PC-3 (cell line): Measurements from ENCODE around the gene SNTG2.

ENCODE experiments used
- EZH2 ChIP-seq: fragments of 300-600 bp; sonication (generic); IDR thresholded peaks from one replicate; pipeline ENCODE4 v1.6.1; 2017; ENCODE audit warnings: antibody characterized with exemption, mild to moderate bottlenecking, low read length; ENCODE audit not compliant: unreplicated experiment
- TF ChIP-seq, protein P1 (sequence below): fragments of 300-600 bp; sonication (generic); conservative IDR thresholded peaks from 2 replicates; pipeline ENCODE4 v1.5.1; 2017; ENCODE audit warnings: antibody characterized with exemption, low read depth, mild to moderate bottlenecking, low read length

DNA sequence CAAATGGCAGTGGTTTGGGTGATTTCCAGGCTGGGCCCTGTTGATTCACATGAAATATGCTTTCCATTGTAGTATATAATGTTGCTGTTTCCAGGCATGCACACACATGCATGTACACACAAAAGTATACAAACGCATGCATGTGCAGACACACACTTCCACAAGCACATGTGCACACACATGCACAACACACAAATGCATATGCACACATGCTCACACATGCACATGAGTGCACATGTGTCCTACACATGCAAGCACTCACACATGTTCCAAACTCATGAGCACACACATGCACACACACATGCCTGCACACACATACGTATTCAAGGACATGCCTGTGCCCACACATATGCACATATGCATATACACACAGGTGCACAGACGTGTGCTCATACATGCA is 30.6 kb downstream of the SNTG2 start:
- no peak for TF ChIP-seq EZH2
- TF ChIP-seq, protein P1, sequence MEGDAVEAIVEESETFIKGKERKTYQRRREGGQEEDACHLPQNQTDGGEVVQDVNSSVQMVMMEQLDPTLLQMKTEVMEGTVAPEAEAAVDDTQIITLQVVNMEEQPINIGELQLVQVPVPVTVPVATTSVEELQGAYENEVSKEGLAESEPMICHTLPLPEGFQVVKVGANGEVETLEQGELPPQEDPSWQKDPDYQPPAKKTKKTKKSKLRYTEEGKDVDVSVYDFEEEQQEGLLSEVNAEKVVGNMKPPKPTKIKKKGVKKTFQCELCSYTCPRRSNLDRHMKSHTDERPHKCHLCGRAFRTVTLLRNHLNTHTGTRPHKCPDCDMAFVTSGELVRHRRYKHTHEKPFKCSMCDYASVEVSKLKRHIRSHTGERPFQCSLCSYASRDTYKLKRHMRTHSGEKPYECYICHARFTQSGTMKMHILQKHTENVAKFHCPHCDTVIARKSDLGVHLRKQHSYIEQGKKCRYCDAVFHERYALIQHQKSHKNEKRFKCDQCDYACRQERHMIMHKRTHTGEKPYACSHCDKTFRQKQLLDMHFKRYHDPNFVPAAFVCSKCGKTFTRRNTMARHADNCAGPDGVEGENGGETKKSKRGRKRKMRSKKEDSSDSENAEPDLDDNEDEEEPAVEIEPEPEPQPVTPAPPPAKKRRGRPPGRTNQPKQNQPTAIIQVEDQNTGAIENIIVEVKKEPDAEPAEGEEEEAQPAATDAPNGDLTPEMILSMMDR, result no peak
